ENCODE results near the gene ENPP1.

DNA sequence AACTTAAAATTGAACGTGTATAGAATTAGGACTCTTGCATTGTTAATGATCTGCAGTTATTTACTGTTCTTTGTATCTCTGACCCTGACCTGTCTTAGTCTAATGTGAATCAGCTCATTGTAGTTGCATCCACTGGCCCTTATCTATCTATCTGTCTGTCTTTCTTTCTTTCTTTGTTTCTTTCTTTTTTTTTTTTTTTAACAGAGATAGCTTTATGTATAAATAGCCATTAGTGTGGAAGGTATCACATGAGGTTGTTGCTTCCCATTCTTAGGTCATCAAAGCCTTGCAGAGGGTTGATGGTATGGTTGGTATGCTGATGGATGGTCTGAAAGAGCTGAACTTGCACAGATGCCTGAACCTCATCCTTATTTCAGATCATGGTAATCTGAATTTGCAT is 59.9 kb downstream of the ENPP1 start:
- TF ChIP-seq POLR2AphosphoS5 (IDR thresholded peaks at IDR 0.05; ENCODE audit: borderline replicate concordance, low read depth, low read length) (no peak), EZH2 (IDR thresholded peaks at IDR 0.05) (no peak)
